ENCODE data around the gene UFC1. TPM values are rescaled to one million over a fixed set of nuclear protein-coding genes. Genes with fewer than 3 reads are reported as not detected.

UFC1 gene
- total RNA-seq, 2 donors from 2014 or later, result 53.0 to 77.4 TPM

DNA sequence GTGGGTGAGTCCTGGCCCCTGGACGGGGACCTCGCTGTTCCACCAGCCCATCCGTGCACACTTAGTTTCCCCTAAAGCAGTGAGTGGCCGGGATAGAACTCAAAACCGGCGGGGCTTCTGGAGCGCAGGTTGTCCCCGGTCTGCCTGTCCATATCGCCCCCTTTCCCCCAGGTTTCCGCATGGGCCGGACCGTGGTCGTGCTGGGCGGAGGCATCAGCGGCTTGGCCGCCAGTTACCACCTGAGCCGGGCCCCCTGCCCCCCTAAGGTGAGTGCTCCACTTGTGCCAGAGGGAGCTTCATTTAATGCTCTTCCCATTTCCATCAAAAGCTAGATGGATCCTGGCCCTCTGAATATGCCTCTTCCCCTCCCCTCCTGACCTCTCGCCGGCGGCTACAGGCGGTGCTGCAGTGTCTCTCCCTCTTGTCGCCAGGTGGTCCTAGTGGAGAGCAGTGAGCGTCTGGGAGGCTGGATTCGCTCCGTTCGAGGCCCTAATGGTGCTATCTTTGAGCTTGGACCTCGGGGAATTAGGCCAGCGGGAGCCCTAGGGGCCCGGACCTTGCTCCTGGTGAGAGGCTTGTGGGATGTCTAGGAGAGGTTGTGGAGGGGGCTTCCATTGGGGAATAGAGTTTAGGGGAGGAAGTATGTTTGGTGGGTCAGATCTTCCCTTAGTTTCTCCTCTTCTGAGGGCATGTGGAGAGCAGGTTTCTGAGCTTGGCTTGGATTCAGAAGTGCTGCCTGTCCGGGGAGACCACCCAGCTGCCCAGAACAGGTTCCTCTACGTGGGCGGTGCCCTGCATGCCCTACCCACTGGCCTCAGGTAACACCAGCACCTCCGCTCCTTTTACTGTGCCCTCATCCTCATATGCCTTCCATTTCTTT is 13.1 kb downstream of the UFC1 start:
- Histone ChIP-seq H3K27ac (peak overlapping the region; percentile 84 to 89), H3K36me3 (peaks cover 39% of the 10 kb centered on the region), H3K4me1 (peaks cover 0 to 19% of the 10 kb centered on the region in 2 donors), H3K27me3 (no peaks in the 10 kb centered on the region), H3K9me3 (no peaks in the 10 kb centered on the region), H3K4me3 (peak overlapping the region; percentile 75 to 90)
- DNase-seq (ENCODE audit: low spot score), result no peak
- TF ChIP-seq, protein P1, sequence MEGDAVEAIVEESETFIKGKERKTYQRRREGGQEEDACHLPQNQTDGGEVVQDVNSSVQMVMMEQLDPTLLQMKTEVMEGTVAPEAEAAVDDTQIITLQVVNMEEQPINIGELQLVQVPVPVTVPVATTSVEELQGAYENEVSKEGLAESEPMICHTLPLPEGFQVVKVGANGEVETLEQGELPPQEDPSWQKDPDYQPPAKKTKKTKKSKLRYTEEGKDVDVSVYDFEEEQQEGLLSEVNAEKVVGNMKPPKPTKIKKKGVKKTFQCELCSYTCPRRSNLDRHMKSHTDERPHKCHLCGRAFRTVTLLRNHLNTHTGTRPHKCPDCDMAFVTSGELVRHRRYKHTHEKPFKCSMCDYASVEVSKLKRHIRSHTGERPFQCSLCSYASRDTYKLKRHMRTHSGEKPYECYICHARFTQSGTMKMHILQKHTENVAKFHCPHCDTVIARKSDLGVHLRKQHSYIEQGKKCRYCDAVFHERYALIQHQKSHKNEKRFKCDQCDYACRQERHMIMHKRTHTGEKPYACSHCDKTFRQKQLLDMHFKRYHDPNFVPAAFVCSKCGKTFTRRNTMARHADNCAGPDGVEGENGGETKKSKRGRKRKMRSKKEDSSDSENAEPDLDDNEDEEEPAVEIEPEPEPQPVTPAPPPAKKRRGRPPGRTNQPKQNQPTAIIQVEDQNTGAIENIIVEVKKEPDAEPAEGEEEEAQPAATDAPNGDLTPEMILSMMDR (IDR thresholded peaks at IDR 0.05), result no peak

DNA sequence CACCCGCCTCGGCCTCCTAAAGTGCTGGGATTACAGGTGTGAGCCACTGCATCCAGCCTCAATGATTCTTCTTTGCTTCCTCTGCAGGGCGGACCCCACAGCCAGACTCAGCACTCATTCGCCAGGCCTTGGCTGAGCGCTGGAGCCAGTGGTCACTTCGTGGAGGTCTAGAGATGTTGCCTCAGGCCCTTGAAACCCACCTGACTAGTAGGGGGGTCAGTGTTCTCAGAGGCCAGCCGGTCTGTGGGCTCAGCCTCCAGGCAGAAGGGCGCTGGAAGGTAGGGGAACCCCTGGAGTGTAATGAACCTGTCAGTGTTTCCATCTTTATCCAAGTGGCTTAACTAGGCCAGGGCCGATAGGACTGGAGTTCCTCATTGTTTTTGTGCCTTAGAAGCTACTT is 15.1 kb downstream of the UFC1 start:
- DNase-seq (ENCODE audit: low spot score), result no peak
- no peaks in the 10 kb centered on the region for H3K27me3 ChIP-seq
- H3K4me3 ChIP-seq, result no peak overlapping the region
- no peak overlapping the region for H3K27ac ChIP-seq
- no peaks in the 10 kb centered on the region for H3K9me3 ChIP-seq
- H3K36me3 ChIP-seq, result peaks cover 52% of the 10 kb centered on the region
- peaks cover 3 to 34% of the 10 kb centered on the region in 2 donors for H3K4me1 ChIP-seq
- TF ChIP-seq, protein P1 (IDR thresholded peaks at IDR 0.05), result no peak

DNA sequence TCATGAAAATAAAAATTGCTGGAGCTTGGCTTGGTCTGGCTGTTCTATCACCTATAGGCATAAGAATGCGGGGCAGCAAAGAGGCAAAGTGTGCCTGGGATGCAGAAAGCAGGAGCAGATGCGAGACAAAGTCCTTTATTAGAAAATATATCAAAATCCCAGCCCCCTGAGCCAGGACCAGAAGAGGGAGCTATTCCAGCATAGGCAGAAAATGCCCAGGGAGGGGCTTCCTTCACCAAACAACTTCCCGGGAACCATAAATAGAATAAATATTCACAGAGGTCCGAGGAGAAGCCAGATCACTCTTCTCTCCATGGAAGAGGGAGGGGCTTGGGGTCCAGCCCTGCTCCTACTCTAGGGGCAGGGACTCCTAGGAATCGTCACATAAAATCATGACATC is 17.4 kb downstream of the UFC1 start:
- Histone ChIP-seq H3K9me3 (no peaks in the 10 kb centered on the region), H3K27ac (no peak overlapping the region), H3K27me3 (no peaks in the 10 kb centered on the region), H3K36me3 (peaks cover 63% of the 10 kb centered on the region), H3K4me3 (no peak overlapping the region), H3K4me1 (peaks cover 3 to 29% of the 10 kb centered on the region in 2 donors)
- no peak for DNase-seq (ENCODE audit: low spot score)
- TF ChIP-seq, protein P1 (IDR thresholded peaks at IDR 0.05), result no peak

DNA sequence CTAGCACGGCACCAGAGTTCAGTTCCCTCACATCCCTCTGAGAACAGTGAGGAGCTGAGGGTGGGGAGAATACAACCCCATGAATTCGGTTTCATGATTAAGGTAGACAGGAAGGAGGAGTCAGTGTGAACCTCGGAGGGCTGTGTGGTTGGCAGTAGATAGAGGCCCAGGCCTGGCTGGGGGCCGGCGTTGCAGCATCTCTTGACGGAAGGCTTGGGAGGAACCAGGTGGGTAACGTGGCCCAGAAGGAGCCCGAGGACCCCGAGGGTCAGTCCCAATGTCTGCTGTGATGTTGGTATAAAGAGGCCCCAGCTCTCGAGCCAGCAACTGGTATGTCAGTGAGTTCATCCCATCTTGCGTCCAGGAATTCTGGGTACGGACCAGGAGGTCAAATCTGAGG is 17.9 kb downstream of the UFC1 start:
- peak overlapping the region in 1 of 2 donors; percentile 19 for H3K27ac ChIP-seq
- no peak for DNase-seq (ENCODE audit: low spot score)

DNA sequence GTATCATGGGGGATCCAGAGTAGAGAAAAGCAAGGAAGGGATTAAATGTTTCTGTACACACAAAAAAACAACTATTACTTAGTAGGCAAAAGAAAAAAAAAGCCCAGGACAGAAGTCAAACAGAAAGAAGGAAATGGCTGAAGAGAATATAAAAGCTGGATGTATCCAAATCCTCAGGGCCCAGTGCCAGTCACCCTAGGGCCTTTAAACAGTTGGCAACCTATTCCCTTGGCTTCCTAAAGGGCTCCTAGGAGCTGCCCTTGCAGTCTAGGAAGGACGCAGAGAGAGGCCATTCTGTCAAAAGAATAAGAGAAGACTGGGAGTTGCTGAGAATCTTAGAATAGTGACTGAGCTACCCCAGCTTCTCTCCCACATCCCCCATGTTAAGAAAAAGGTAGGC is 18.6 kb downstream of the UFC1 start:
- Histone ChIP-seq H3K9me3 (no peaks in the 10 kb centered on the region), H3K27me3 (no peaks in the 10 kb centered on the region), H3K4me1 (peaks cover 3 to 28% of the 10 kb centered on the region in 2 donors), H3K27ac (peak overlapping the region; percentile 19 to 45), H3K36me3 (peaks cover 63% of the 10 kb centered on the region), H3K4me3 (no peak overlapping the region)
- no peak for DNase-seq (ENCODE audit: low spot score)
- TF ChIP-seq, protein P1 (IDR thresholded peaks at IDR 0.05), result no peak

More for the DNA sequence above, 17.9 kb downstream of the UFC1 start:
- H3K9me3 ChIP-seq, result no peaks in the 10 kb centered on the region
- H3K4me3 ChIP-seq, result no peak overlapping the region
- no peaks in the 10 kb centered on the region for H3K27me3 ChIP-seq
- TF ChIP-seq, protein P1 (IDR thresholded peaks at IDR 0.05), result no peak
- peaks cover 3 to 31% of the 10 kb centered on the region in 2 donors for H3K4me1 ChIP-seq
- peaks cover 63% of the 10 kb centered on the region for H3K36me3 ChIP-seq
